DMS53 treated with DMSO at 0.1 percent for 48 hours (cell line): Measurements from ENCODE around the gene ANKIB1.
"Not testable (repeated sequence)": the region's sequence is repeated elsewhere in the genome, so short reads cannot be mapped to it uniquely, and the experiment has no call there.

Experiments used
- DNase-seq: peaks from one replicate; lab custom pipeline; 2025; ENCODE audit not compliant: unreplicated experiment; lab: John Stamatoyannopoulos, UW

The ANKIB1 gene

DNA sequence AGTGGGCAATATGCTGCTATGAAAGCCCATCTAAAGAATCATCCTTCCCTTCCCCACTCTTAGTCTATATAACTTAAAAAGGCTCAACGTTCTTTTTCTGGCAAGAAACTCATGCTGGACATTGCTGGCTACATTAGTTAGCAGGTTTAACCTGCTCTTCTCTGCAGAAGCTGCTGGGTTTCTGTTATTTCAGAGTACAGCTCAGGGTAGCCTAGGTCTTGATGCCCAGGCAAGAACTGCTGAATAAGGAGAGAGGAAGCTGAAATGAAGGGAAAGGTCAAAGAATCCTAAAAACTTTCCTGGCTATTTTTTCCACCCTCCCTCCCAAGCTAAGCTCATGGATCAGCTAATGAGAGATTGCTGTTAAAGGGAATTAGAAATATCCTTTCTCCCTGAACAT, 79.4 kb downstream of the ANKIB1 start:
- no peak for DNase-seq

DNA sequence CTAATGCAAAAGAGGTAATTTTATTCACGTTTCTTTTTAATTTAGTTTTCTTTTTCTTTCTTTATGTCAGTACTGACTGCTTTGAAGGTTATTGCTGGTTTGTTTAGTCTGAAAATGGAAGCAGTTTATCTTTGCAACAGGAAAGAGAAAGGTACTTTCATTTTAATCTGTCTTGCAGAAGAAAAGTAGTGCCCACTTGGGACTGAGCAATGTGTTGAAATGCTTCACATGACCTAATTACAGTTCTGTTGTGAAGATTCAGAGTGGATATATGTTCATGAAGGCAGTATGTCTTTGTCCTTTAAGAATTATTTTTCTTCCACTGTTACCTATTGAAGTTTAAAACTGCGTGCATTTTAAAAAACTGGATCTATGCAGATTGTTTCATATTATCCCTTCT, 80.1 kb downstream of the ANKIB1 start:
- DNase-seq: no peak

DNA sequence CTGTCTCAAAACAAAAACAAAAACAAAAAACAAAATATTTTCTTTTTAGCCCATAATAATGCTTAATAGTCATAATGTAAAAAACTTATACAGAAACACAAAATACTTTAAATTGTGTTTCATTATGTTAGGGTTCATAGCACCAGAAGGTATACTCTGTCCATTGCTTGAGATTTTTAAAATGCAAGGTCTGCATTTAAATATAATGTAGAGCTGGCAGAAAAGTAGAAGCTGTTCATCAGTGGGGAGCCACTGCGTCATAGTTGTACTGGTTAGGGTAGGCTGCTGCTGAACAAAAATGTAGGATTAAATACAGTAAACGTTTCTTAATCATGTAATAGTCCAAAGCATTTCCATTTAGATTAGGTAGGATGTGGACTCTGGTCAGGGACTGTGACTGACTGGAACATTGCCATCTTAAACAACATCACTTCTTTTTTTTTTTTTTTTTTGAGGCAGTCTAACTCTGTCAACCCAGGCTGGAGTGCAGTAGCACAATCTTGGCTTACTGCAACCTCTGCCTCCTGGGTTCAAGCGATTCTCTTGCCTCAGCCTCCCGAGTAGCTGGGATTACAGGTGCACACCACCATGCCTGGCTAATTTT, 85.2 kb downstream of the ANKIB1 start:
- no peak for DNase-seq

DNA sequence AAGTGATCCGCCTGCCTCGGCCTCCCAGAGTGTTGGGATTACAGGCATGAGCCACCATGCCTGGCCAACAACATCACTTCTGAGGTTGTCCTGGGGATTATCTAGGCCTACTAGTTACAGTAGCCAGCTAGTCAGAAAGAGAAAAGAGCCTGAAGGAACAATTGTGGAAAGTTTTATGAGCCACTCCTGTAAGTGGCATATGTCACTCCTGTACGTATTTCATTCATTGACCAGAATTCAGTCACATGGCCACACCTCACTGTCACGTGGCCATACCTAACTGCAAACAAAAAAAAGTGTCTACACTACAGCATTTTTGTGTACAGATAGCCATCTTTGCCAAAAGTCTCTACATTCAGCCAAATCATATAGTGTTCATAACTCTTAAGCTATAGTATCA, 85.7 kb downstream of the ANKIB1 start:
- no peak for DNase-seq

DNA sequence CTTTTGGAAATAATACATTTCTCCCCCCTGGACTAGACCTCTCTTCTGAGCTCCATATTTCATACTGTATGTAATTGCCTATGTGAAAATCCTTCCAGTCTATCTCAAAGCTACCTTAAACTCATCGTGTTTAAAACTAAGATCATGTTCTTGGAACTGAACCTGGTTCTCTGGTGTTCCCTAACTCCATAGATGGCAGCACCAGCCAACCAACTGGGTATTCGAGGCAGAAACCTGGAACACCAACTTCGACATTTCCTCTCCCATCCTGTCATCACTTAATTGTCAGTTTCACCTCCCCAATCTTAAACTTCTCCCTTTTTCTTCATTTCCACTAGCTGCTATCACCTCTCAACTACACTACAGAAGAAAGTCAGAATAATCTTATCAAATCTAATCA, 87.0 kb downstream of the ANKIB1 start:
- no peak for DNase-seq

DNA sequence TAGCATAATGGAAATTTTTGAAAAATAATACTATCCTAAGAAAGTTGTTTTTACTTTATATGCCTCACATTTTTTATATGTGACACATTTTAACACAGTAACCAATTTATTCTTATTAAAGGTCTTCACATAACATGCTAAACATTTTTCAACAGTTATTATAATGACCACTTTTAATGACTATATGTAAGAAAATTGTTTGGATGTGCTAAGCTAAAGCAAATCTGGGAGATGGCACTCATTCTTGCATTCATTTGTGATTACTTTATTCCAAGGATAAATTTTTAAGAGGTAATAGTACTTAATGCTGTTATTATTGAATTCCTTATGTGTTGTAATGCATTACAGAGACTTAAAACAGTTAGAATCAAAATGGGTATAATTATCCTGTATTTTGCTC, 88.1 kb downstream of the ANKIB1 start:
- DNase-seq: no peak

DNA sequence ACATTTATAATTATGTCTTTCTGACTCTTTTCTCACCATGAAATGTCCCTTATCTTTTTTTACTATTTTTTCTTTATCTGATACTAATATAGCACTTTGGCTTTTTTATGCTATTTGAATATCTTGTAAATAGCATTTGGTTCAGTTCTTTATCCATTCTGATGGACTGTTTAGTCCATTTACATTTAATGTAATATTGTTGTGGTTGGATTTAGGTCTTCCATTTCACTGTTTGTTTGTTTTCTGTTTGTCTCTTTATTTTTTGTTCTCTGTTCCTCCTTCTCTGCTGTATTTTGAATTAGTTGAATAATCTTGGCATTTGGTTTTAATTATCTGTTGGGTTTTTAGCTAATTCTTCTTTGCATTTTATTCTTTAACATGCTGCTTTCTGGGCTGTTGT, 89.8 kb downstream of the ANKIB1 start:
- DNase-seq: no peak

DNA sequence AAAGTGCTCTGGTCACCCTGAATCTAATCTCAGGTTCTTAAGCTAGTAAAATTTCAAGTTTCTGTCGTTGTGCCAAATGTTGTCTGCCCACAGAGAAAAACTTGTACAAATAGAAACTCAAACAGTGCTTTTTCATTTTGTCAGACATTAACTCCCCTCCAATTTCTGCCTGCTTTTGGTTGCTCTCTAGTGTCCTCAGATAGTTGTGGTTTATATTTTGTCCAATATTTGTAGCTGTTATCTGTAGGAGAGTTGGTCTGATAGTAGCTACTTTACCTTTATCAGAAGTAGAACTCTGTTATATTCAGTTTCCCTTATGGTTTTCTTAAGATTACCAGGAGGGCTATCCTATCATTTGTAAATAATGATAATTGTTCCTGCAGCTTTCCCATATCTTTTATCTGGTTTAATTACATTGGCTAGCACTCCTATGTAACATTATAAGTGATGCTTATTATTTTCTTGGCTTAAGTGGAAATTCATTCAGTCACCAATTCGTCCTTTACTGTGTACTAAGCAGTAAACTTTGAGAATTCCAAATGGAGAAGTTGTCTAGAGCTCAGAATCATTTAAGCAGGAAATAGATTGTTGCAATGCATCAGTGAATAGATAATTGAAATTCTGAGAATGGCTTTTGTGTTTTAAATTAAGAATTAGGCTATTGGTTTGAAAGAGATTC, 91.0 kb downstream of the ANKIB1 start:
- DNase-seq: no peak

DNA sequence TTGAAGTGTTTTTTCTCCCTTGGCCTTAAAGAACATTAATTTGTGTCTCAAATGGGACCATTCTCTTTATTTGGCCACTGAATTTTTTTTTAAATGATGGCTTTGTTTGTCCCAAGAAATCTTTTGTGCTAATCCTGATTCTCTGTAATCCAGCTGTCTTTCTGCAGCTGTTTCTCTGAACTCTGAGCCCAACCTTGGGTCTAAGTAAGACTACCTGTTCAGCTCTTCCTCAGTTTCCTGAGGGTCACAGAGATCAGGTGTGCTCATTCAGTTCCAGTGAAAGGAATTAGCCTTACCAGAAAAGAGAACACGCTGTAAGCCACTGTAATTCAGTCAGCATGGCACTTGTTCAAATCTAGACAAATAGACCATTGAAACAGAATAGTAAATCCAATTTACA, 94.2 kb downstream of the ANKIB1 start:
- no peak for DNase-seq

DNA sequence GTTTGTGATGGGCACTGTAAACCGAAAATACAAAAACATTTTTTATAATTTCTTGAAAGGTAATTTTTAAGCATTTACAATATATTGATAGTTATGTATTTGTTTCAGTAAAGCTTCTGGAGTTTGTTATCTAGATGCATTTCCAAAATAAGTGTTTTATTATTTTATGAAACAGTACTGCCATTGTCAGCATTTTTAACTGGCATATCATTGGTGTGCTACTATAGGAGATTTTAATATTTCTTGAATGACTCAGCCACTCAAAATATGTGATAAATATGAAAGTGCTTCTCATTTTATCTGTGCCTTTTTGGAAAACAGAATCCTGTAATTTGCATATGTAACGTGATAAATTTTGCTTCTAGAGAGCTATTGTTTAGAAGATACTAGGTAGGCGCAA, 97.9 kb downstream of the ANKIB1 start:
- DNase-seq: no peak

DNA sequence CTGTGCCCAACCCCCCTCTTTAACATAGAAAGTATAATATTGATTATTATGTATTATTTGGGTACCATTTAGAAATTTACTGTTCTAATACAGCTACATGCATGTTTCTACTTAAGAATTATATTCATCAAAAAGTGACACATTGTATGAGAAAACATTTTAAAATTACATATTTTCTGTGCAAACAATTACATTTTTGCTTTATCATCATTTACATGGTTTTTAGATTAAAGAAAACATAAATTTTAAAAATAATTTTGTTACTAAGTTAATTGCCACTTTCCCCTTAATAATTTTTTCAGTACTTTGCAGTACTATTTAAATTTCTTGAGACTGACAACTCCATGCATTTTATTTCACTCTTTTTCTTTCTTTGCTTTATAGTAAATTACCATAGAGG, 106.2 kb downstream of the ANKIB1 start:
- no peak for DNase-seq

DNA sequence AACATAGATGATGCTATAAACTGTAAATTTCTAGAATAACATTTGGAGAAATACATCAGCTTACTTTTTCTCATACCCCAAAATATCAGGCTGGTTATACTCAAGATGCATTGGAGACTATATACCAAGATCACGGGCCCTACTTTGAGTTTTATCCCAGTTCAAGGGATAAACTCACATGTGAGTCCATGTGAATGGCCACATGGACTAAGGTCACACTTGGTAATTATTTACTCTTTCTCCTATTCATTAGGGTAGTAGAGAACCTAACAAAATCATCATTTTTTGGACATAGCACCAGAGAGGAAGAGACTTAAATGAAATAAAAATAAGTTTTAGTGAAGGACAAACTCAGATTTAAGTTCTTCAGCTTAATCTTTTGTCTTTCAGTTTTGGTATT, 108.4 kb downstream of the ANKIB1 start:
- no peak for DNase-seq

DNA sequence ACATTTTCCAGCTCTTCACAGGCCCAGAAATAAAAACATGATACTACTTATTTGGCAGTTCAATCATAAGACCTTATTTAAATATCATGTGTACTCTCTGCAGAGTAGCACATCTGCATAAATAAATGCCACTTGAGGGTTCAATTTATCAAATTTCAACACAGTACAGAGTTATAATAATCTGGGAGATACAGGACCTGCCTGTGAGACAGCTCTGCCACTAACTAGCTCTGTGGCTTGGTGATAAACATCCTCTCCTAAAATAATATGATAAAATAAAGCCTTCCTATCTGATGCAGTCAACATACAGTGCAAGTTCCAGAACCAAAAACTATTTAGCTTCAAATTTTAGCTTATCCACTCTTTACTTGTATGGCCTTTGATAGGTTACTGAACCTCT, 110.6 kb downstream of the ANKIB1 start:
- DNase-seq: no peak

DNA sequence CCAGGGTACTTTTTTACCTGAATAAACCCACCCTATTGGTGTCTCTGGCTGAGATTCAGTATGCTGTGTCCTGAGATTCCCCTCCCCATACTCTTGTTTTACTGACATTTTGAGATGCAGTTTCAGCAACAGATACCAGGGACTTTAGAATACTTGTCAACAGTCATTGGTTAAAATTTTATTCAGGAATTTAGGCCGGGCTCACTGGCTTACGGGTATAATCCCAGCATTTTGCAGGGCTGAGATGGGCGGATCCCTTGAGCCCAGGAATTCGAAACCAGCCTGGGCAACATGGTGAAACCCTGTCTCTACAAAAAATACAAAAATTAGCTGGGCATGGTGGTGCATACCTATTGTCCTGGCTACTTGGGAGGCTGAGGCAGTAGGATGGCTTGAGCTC, 111.5 kb downstream of the ANKIB1 start:
- DNase-seq: no peak

DNA sequence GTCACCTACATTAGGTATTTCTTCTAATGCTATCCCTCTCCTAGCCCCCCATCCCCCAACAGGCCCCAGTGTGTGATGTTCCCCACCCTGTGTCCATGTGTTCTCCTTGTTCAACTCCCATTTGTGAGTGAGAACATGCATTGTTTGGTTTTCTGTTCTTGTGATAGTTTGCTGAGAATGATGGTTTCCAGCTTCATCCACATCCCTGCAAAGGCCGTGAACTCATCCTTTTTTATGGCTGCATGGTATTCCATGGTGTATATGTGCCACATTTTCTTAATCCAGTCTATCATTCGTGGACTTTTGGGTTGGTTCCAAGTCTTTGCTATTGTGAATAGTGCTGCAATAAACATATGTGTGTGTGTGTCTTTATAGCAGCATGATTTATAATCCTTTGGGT, 113.4 kb downstream of the ANKIB1 start:
- DNase-seq: not testable (repeated sequence)

DNA sequence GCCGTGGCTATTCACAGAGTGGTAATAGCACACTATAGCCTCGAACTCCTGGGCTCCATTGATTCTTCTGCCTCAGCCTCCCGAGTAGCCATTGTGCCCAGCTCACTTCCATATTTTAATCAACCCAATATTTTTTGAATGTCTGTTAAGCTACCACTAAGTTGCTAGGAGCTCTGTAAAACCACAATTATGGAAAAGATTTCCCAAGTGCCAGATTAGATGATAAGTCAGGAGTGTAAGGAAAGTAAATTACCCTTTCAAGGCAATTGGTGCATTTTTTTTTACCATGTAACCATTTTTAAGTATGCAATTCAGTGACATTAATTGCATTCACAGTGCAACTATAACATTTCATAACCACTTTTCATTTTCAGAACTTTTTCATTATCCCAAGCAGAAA, 114.0 kb downstream of the ANKIB1 start:
- DNase-seq: no peak

DNA sequence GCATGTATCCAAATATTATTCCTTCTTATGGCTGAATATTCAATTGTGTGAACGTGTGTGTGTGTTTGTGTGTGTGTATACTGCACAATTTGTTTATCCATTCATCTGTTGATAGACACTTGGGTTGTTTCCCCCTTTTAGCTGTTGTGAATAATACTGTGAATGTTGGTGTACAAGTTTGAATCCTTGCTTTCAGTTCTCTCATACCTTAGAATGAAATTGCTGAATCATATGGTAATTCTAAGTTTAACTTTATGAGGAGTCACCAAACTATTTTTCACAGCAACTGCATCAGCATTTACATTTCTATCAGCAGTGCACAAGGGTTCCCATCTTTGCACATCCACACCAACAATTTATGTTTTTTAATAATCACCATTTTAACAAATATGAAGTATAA, 114.6 kb downstream of the ANKIB1 start:
- no peak for DNase-seq

DNA sequence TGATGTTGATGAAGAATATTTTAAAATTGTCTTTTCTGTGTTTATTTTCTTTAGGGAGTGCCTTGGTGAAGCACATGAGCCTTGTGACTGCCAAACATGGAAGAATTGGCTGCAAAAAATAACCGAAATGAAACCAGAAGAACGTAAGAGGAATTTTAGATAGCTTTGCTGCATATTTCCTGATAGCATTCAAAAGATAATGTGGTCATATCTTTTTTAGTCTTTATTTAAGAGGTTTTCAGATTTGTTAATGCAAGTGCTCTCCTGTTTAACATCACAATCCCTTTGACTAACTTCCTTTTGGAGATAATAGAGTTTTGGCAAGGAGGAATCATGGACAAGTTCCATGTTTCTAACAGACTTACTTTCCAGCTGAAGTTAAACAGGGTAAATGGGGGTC, 116.4 kb downstream of the ANKIB1 start:
- DNase-seq: no peak

DNA sequence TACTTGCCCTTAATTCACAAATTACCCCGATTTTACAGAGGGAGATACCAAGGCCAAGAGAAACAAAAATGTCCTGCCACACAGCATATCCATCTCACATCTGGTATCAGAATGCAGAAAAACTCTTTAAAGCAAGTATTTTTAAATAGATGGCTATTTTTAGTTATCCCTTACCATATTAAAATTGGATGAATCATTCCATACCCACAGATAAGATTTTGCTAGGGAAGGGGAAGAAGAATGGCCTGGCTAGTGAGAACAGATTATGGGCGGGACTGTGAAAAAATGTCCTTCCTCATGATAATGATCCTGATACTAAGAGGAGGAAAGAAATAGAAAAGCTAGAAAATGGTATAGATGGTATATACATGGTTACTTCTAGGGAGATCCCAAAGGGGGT, 121.0 kb downstream of the ANKIB1 start:
- no peak for DNase-seq

DNA sequence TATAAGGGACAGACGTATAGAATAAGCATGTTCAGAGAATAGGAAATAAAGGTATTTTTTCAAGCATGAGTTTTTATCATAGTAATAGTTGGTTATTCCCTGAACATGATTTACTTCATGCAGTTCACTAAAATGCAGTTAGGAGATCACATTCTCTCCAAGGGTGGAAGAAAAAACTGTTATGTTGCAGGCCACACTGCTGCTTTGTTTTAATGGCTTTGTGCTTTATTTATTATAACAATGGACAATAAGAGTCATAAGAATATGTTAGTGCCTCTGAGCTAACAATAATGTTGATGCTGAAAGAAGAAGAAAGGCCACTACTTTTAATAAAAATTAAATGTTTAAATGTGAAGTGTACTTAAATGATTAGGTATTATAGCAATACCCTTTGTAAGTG, 123.0 kb downstream of the ANKIB1 start:
- DNase-seq: no peak

DNA sequence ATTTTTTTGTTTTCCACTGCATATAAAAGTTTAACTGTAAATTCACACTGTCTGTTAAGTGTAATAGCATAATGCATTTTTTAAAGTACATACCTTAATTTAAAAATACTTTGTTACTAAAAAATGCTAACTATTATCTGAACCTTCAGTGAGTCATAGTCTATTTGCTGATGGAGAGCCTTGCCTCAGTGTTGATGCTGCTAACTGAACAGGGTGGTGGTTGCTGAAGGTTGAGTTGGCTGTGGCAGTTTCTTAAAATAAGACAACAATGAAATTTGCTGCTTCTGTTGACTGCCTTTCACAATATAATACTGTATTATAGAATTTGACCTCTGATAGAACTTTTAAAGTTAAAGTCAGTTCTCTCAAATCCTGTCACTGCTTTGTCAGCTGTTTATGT, 129.2 kb downstream of the ANKIB1 start:
- DNase-seq: no peak

DNA sequence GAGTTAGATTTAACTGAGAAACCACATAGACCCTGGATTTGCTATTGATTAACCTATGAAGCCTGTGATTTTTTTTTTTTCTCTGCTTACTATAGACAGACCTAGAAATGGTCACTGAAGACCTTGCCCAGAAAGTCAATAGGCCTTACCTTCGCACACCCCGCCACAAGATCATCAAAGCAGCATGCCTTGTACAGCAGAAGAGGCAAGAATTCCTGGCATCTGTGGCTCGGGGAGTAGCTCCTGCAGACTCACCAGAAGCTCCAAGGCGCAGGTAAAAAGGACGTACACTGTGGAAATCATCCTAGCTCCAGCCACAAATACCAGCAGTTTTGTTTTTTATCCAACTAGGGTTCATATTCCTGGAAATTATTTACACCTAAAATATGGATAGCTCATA, 145.3 kb downstream of the ANKIB1 start:
- no peak for DNase-seq

DNA sequence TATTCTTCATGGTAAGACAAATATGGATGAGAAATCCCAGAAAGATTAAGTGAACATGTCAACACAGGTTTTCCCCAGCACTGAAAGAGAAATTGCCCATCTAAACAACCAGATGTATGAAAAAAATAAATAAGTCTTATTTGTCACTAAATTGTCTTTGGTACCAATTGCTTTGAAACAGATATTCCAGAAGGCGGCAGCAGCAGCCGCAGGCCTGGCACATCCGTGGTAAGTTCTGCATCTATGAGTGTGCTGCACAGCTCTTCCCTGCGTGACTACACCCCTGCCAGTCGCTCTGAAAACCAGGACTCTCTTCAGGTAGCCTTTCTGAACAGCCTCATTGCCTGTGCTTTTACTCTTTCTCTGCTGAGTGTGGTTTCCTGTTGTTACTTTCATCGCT, 151.8 kb downstream of the ANKIB1 start:
- no peak for DNase-seq
